Keratinocyte (primary cell): ENCODE results near the gene TACR2. TPM values are rescaled to one million over a fixed set of nuclear protein-coding genes. Genes with fewer than 3 reads are reported as not detected.

Experiments used
- DNase-seq: peaks from one replicate; pipeline ENCODE4 v3.0.0-alpha.2; 2011; ENCODE audit warnings: low read depth, missing footprints, low spot score
- FAIRE-seq: peaks from 2 replicates; lab custom pipeline; 2011; peaks lifted over from hg19 to GRCh38; lab: Jason Lieb, UNC
- H2AFZ ChIP-seq: 2 replicates; pipeline ENCODE4 v1.6.0; 2012; ENCODE audit warnings: low read length, control low read depth, inconsistent platforms; ENCODE audit not compliant: control insufficient read depth
- H3K27ac ChIP-seq: 2 replicates; pipeline ENCODE4 v1.5.1; 2011; ENCODE audit warnings: low read length; ENCODE audit not compliant: control insufficient read depth, insufficient read depth
- H3K27me3 ChIP-seq: 3 replicates; pipeline ENCODE4 v1.6.0; 2011; ENCODE audit warnings: low read length; ENCODE audit not compliant: control insufficient read depth, insufficient read depth; ENCODE audit errors: extremely low read depth
- H3K36me3 ChIP-seq, 2 experiments: 2 replicates in 1 of 2; 3 replicates in 1 of 2; pipeline ENCODE4 v1.5.1; 2011; ENCODE audit warnings: low read length in 2 of 2, mild to moderate bottlenecking in 1 of 2; ENCODE audit not compliant: control insufficient read depth in 2 of 2, insufficient read depth in 2 of 2; ENCODE audit errors: extremely low read depth in 1 of 2
- H3K4me1 ChIP-seq: 3 replicates; pipeline ENCODE4 v1.5.1; 2011; ENCODE audit warnings: low read length; ENCODE audit not compliant: control insufficient read depth, insufficient read depth; ENCODE audit errors: extremely low read depth
- H3K4me2 ChIP-seq: 3 replicates; pipeline ENCODE4 v1.6.0; 2011; ENCODE audit warnings: low read depth, low read length; ENCODE audit not compliant: control insufficient read depth, insufficient read depth; ENCODE audit errors: extremely low read depth
- H3K4me3 ChIP-seq, 3 experiments: fragments of 200-600 bp in 1 of 3; sonication (generic) in 1 of 3; 2 replicates in 2 of 3; 3 replicates in 1 of 3; pipeline ENCODE4 v1.5.1; 2011 to 2016; ENCODE audit warnings: low read length in 3 of 3, mild to moderate bottlenecking in 3 of 3, control low read depth in 2 of 3, inconsistent platforms in 1 of 3, low read depth in 1 of 3, mixed read lengths in 1 of 3, mixed run types in 1 of 3, moderate library complexity in 1 of 3; ENCODE audit not compliant: control insufficient read depth in 2 of 3, insufficient read depth in 2 of 3; ENCODE audit errors: extremely low read depth in 1 of 3
- H3K79me2 ChIP-seq: 2 replicates; pipeline ENCODE4 v1.6.0; 2012; ENCODE audit warnings: low read length; ENCODE audit not compliant: control insufficient read depth, insufficient read depth
- H3K9ac ChIP-seq: 3 replicates; pipeline ENCODE4 v1.6.0; 2011; ENCODE audit warnings: low read length; ENCODE audit not compliant: control insufficient read depth, insufficient read depth; ENCODE audit errors: extremely low read depth
- H3K9me1 ChIP-seq: 3 replicates; pipeline ENCODE4 v1.6.0; 2011; ENCODE audit warnings: low read length; ENCODE audit not compliant: control insufficient read depth, insufficient read depth; ENCODE audit errors: extremely low read depth
- H3K9me3 ChIP-seq: 2 replicates; pipeline ENCODE4 v1.5.1; 2012; ENCODE audit warnings: low read depth, low read length; ENCODE audit not compliant: control insufficient read depth
- H4K20me1 ChIP-seq: 3 replicates; pipeline ENCODE4 v1.6.0; 2011; ENCODE audit warnings: low read length; ENCODE audit not compliant: control insufficient read depth, insufficient read depth; ENCODE audit errors: extremely low read depth
- CTCF ChIP-seq, 3 experiments: IDR thresholded peaks in 1 of 3; conservative IDR thresholded peaks in 1 of 3; optimal IDR thresholded peaks in 1 of 3; 2 replicates in 2 of 3; 3 replicates in 1 of 3; pipeline versions ENCODE3 to v1.5.1; 2011; ENCODE audit warnings: low read length in 3 of 3, mild to moderate bottlenecking in 3 of 3, moderate library complexity in 2 of 3, control low read depth in 1 of 3, inconsistent platforms in 1 of 3; ENCODE audit not compliant: insufficient read depth in 2 of 3; ENCODE audit errors: extremely low read depth in 1 of 3
- EZH2 ChIP-seq: IDR thresholded peaks from one replicate; pipeline ENCODE4 v1.6.1; 2012; ENCODE audit warnings: inconsistent platforms, mild to moderate bottlenecking, low read length, moderate library complexity
- dilution Hi-C: fragments of 300-500 bp; cut with MboI; formaldehyde crosslinking; loops from one replicate; pipeline ENCODE4 v1.7.0; 2020; ENCODE audit warnings: low sequenced_read_pairs; ENCODE audit not compliant: extremely low pct_ligation_motif_present
- polyA plus RNA-seq, 5 experiments: library from polyadenylated mRNA; depleted of rRNA in 3 of 5; stranded (reverse) in 3 of 5; stranded (forward) in 1 of 5; unstranded in 1 of 5; fragments of >200 nt; gene quantifications; 1 replicate in 1 of 5; 2 replicates in 3 of 5; 3 replicates in 1 of 5; pipeline versions ENCODE4 v1.2.1 to v1.2.3, GENCODE V29; 2011 to 2012; ENCODE audit warnings: missing spikeins in 2 of 5, low read depth in 1 of 5, low replicate concordance in 1 of 5

TACR2 gene
- polyA plus RNA-seq, 1 donor (not counting 4 experiments of a cell fraction or from before 2014, with no cell fraction given): 0.07 TPM

GRCh38 chr10:69360485-69361302 lies 56.0 kb downstream of the TACR2 start:
- TF ChIP-seq CTCF (optimal IDR thresholded peaks at IDR 0.05 in 1 of 3, IDR thresholded peaks at IDR 0.05 in 1 of 3, conservative IDR thresholded peaks at IDR 0.05 in 1 of 3; ENCODE audit: extremely low read depth in 1 of 3, insufficient read depth in 2 of 3, low read length in 3 of 3) (no peak), EZH2 (no peak)
- H3K9ac ChIP-seq: no peak overlapping the region
- no peak overlapping the region for H3K27ac ChIP-seq
- H3K4me1 ChIP-seq: peaks cover 53% of the 10 kb centered on the region
- DNase-seq (no peak), FAIRE-seq (peak; percentile 92)
- no peak overlapping the region for H3K4me3 ChIP-seq
- H3K36me3 ChIP-seq: peaks cover 19 to 29% of the 10 kb centered on the region in 2 experiments
- no peak overlapping the region for H2AFZ ChIP-seq
- H3K4me2 ChIP-seq: peak overlapping the region; percentile 51
- no peaks in the 10 kb centered on the region for H4K20me1 ChIP-seq
- H3K9me1 ChIP-seq: peaks cover 14% of the 10 kb centered on the region
- H3K27me3 ChIP-seq: no peaks in the 10 kb centered on the region
- dilution Hi-C loops: no loop called here
- H3K9me3 ChIP-seq: no peaks in the 10 kb centered on the region
- peaks cover 42% of the 10 kb centered on the region for H3K79me2 ChIP-seq

- dilution Hi-C loops: no loop called here
Observed at GRCh38 chr10:69359594-69359993, 57.1 kb downstream of the TACR2 start.

More at GRCh38 chr10:69359594-69359993, 57.1 kb downstream of the TACR2 start:
- Histone ChIP-seq H3K4me1 (peaks cover 53% of the 10 kb centered on the region), H3K9me1 (peaks cover 14% of the 10 kb centered on the region), H4K20me1 (no peaks in the 10 kb centered on the region), H3K4me2 (no peak overlapping the region), H2AFZ (no peak overlapping the region), H3K36me3 (peaks cover 13 to 27% of the 10 kb centered on the region in 2 experiments), H3K27ac (no peak overlapping the region), H3K9me3 (no peaks in the 10 kb centered on the region), H3K4me3 (no peak overlapping the region), H3K79me2 (peaks cover 48% of the 10 kb centered on the region), H3K9ac (no peak overlapping the region), H3K27me3 (no peaks in the 10 kb centered on the region)
- FAIRE-seq (no peak), DNase-seq (no peak)
- TF ChIP-seq CTCF (optimal IDR thresholded peaks at IDR 0.05 in 1 of 3, IDR thresholded peaks at IDR 0.05 in 1 of 3, conservative IDR thresholded peaks at IDR 0.05 in 1 of 3; ENCODE audit: extremely low read depth in 1 of 3, insufficient read depth in 2 of 3, low read length in 3 of 3) (no peak), EZH2 (no peak)
